Sciatic nerve (tissue), 2 donors: ENCODE results near the gene THUMPD2. TPM values are rescaled to one million over a fixed set of nuclear protein-coding genes. Genes with fewer than 3 reads are reported as not detected.

ENCODE experiments used
- ATAC-seq: fragments of 200-7000 bp; cut with Tn5 transposase; one replicate; pipeline ENCODE4 v1.9.1; 2020; ENCODE audit warnings: mild to moderate bottlenecking, moderate library complexity
- DNase-seq: peaks from one replicate; pipeline ENCODE4 v3.0.0-alpha.2; 2020; ENCODE audit warnings: low spot score
- intact Hi-C: fragments of 100-400 bp; cut with DNase I; formaldehyde crosslinking; loops from one replicate; pipeline ENCODE4 v1.14.2; 2022
- total RNA-seq: library from RNA; stranded (reverse); fragmentation: NEBNext Ultra II Directional; extraction: Animal tissue kit (Norgen Biotek cat#: 25700); gene quantifications from one replicate; pipeline ENCODE4 v1.2.1, GENCODE V29; 2021
- donor health status: DM: no; HTN: no; CAD: no.
- donor health status: DM: no; HTN: no; CAD: no.

The THUMPD2 gene
- total RNA-seq, 1 donor from 2014 or later = 17.8 TPM

GRCh38 chr2:39696101-39696553, 82.9 kb downstream of the THUMPD2 start:
- DNase-seq = no peak
- intact Hi-C loops = no loop called here
- no peak for ATAC-seq

- DNase-seq (no peak), ATAC-seq (no peak)
- intact Hi-C loops = no loop called here
These were observed 85.8 kb downstream of the THUMPD2 start for GRCh38 chr2:39693245-39693644.

- intact Hi-C loops = no loop called here
- no peak for ATAC-seq
- DNase-seq = no peak
These were observed 89.2 kb downstream of the THUMPD2 start for GRCh38 chr2:39689876-39690275.

- DNase-seq (no peak), ATAC-seq (no peak)
- intact Hi-C loops = no loop called here
These were observed 89.7 kb downstream of the THUMPD2 start for GRCh38 chr2:39689272-39689841.

GRCh38 chr2:39688181-39688580, 90.9 kb downstream of the THUMPD2 start:
- ATAC-seq (no peak), DNase-seq (no peak)
- intact Hi-C loops = no loop called here

- DNase-seq (no peak), ATAC-seq (no peak)
- intact Hi-C loops = no loop called here
These were observed 92.6 kb downstream of the THUMPD2 start for GRCh38 chr2:39686456-39686855.

Other genes with a start within 250 kb of the THUMPD2 start
- 6.6 TPM for gene TMEM178A, start 113.3 kb downstream of the THUMPD2 start, total RNA-seq